Measurements from ENCODE around the gene PHF20. TPM values are rescaled to one million over a fixed set of nuclear protein-coding genes. Genes with fewer than 3 reads are reported as not detected.
A peak's percentile ranks its signal among the peaks of the same experiment; 100 is the strongest.
"Not testable (repeated sequence)": the region's sequence is repeated elsewhere in the genome, so short reads cannot be mapped to it uniquely, and the experiment has no call there.

Gene PHF20
- total and polyA plus RNA-seq, 2 of the 8 experiments (the other 6 are each of a cell fraction or from before 2014, with no cell fraction given) = 25.6 to 70.1 TPM

DNA sequence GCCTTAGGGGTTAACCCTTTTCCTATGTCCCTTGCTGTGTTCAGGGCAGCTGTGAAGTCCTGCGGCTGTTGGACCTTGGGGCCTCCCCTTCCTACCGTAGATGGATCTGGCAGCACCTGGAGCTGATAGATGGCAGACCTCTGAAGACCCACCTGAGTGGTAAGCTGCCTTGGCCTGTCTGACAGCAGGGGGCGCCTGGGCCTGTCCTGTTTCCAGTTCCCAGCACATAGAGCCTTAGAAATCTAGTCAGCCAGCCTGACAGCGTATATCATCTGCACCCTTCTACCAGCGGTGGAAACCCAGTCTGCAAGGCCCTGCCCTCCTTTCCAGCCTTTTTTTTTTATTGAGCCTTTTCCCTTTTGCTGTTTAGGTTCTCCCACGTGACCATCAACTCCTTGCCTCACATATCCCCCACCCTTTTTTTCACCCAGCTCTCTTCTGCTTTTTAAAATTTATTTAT is 223.2 kb downstream of the PHF20 start (continued):
- TF ChIP-seq RAD21 (IDR thresholded peaks at IDR 0.05 in 1 of 2, conservative IDR thresholded peaks at IDR 0.05 in 1 of 2; ENCODE audit: low read depth in 2 of 2, low read length in 2 of 2) (peak; percentile 90 to 94), TAF7 (optimal IDR thresholded peaks at IDR 0.05; ENCODE audit: borderline replicate concordance, low read depth, low read length) (no peak), KDM1A (IDR thresholded peaks at IDR 0.05; ENCODE audit: borderline replicate concordance, low read length) (no peak), POLR2A (IDR thresholded peaks at IDR 0.05; ENCODE audit: control extremely low read depth in 1 of 2, low read depth in 2 of 2, low read length in 2 of 2) (no peak), CREB1 (IDR thresholded peaks at IDR 0.05) (no peak)
- TF ChIP-seq, protein P1, sequence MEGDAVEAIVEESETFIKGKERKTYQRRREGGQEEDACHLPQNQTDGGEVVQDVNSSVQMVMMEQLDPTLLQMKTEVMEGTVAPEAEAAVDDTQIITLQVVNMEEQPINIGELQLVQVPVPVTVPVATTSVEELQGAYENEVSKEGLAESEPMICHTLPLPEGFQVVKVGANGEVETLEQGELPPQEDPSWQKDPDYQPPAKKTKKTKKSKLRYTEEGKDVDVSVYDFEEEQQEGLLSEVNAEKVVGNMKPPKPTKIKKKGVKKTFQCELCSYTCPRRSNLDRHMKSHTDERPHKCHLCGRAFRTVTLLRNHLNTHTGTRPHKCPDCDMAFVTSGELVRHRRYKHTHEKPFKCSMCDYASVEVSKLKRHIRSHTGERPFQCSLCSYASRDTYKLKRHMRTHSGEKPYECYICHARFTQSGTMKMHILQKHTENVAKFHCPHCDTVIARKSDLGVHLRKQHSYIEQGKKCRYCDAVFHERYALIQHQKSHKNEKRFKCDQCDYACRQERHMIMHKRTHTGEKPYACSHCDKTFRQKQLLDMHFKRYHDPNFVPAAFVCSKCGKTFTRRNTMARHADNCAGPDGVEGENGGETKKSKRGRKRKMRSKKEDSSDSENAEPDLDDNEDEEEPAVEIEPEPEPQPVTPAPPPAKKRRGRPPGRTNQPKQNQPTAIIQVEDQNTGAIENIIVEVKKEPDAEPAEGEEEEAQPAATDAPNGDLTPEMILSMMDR (IDR thresholded peaks at IDR 0.05; ENCODE audit: control extremely low read depth in 1 of 3, insufficient read depth in 1 of 3, low read depth in 1 of 3, low read length in 3 of 3) = peak; percentile 88 to 92 (median 92)
- TF ChIP-seq, protein P2, sequence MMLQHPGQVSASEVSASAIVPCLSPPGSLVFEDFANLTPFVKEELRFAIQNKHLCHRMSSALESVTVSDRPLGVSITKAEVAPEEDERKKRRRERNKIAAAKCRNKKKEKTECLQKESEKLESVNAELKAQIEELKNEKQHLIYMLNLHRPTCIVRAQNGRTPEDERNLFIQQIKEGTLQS (IDR thresholded peaks at IDR 0.05; ENCODE audit: insufficient read depth, low read depth, low read length) = no peak; the same call in 1 of the 2 replicates

DNA sequence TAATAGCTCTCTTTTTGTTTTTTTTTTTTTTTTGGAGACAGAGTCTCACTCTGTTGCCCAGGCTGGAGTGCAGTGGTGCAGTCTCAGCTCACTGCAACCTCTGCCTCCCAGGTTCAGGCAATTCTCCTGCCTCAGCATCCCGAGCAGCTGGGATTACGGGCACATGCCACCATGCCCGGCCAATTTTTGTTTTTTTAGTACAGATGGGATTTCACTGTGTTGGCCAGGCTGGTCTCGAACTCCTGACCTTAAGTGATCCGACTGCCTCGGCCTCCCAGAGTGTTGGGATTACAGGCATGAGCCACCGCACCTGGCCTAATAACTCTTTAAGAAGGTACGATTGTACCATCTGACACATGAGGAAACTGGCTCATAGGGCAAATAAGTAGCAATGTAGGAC is 224.7 kb downstream of the PHF20 start:
- CTCF ChIA-PET (ENCODE audit: partially characterized antibody) = interaction anchor here (0.7 to 11.8 kb wide), 11 partner anchors 11 to 140 kb away, joined by 3 to 244 read pairs (median 4); no protein-coding TSS in a partner anchor
- H3K23me2 ChIP-seq (ENCODE audit: low read depth, low read length); H3K4me2 ChIP-seq (ENCODE audit: insufficient read depth in 1 of 2, low read depth in 2 of 2, low read length in 2 of 2); H3K27ac ChIP-seq (ENCODE audit: low read depth, low read length); H2BK15ac ChIP-seq (ENCODE audit: low read length); DNase-seq (ENCODE audit: low read depth in 1 of 2, low spot score in 2 of 2); H3K79me1 ChIP-seq (ENCODE audit: low read depth, low read length); H2BK120ac ChIP-seq (replicated peaks; ENCODE audit: low read depth, low read length); H4K91ac ChIP-seq (replicated peaks; ENCODE audit: insufficient read length, low read length); H3K9ac ChIP-seq (replicated peaks in 1 of 4; ENCODE audit: extremely low read depth in 1 of 4, low read depth in 3 of 4, low read length in 3 of 4); H3K4ac ChIP-seq (replicated peaks; ENCODE audit: insufficient read length, low read depth, low read length); H3K9me3 ChIP-seq (ENCODE audit: insufficient read depth in 2 of 2, low read depth in 1 of 2, low read length in 1 of 2); H2AK5ac ChIP-seq (ENCODE audit: low read depth, low read length); H3K27me3 ChIP-seq (replicated peaks in 1 of 4; ENCODE audit: control insufficient read depth in 3 of 4, extremely low read depth in 1 of 4, insufficient read depth in 3 of 4, low read length in 3 of 4); H4K5ac ChIP-seq (ENCODE audit: insufficient read length, low read depth, low read length); H2AFZ ChIP-seq (ENCODE audit: low read length); POLR2A ChIA-PET (ENCODE audit: partially characterized antibody); H3K4me1 ChIP-seq (replicated peaks in 1 of 4; ENCODE audit: control insufficient read depth in 3 of 4, insufficient read depth in 4 of 4, low read length in 3 of 4); H3K79me2 ChIP-seq (ENCODE audit: control insufficient read depth in 1 of 2, insufficient read depth in 2 of 2, low read length in 2 of 2); H3K56ac ChIP-seq (replicated peaks; ENCODE audit: insufficient read length, low read depth, low read length); FAIRE-seq; H4K20me1 ChIP-seq (replicated peaks in 1 of 2; ENCODE audit: control insufficient read depth in 1 of 2, insufficient read depth in 2 of 2, low read length in 2 of 2); H3K14ac ChIP-seq (ENCODE audit: insufficient read length); H2BK20ac ChIP-seq (ENCODE audit: low read length); H3K4me3 ChIP-seq (ENCODE audit: extremely low read depth in 1 of 4, insufficient read depth in 2 of 4, low read depth in 3 of 4, low read length in 4 of 4); H3K18ac ChIP-seq (ENCODE audit: extremely low read depth, low read length); H4K8ac ChIP-seq (ENCODE audit: extremely low read depth, insufficient read depth, low read length); H3K36me3 ChIP-seq (ENCODE audit: control insufficient read depth in 2 of 4, insufficient read depth in 4 of 4, low read length in 3 of 4); H2BK5ac ChIP-seq (ENCODE audit: low read depth, low read length); H3K23ac ChIP-seq (ENCODE audit: insufficient read length); H2BK12ac ChIP-seq (ENCODE audit: low read depth, low read length): not testable (repeated sequence)
- 84% methylated on average over 8 of the region's 8 CpGs; no CpG with 5 or more reads in 1 of the 2 experiments for WGBS, 2 experiments (ENCODE audit: extremely low coverage in 1 of 2, insufficient coverage in 1 of 2, insufficient read length in 1 of 2, insufficient replicate concordance in 2 of 2, low coverage in 1 of 2, low lambda C conversion rate in 2 of 2, missing lambda C conversion rate in 1 of 2)
